Renal cortex interstitium (tissue), 11 donors: Measurements from ENCODE around the gene NACA. TPM values are rescaled to one million over a fixed set of nuclear protein-coding genes. Genes with fewer than 3 reads are reported as not detected.

ENCODE experiments used
- DNase-seq, 11 donors: peaks; one replicate each; pipeline ENCODE4 v3.0.0-alpha.2; 2013; ENCODE audit warnings: low read depth in 9 of 11, low spot score in 4 of 11; ENCODE audit errors: extremely low read depth in 1 of 11
- polyA plus RNA-seq, 3 donors: library from polyadenylated mRNA; unstranded; fragments of 120-200 nt; gene quantifications; one replicate each; pipeline ENCODE4 v1.2.1, GENCODE V29; 2013; ENCODE audit not compliant: insufficient read length in 3 of 3

The NACA gene
- polyA plus RNA-seq, 3 donors, result 1,963 to 2,373 (median 2,287) TPM

GRCh38 chr12:56678852-56679251, 46.2 kb downstream of the NACA start:
- DNase-seq, result no peak

GRCh38 chr12:56677680-56678079, 47.4 kb downstream of the NACA start:
- DNase-seq, result no peak

DNA sequence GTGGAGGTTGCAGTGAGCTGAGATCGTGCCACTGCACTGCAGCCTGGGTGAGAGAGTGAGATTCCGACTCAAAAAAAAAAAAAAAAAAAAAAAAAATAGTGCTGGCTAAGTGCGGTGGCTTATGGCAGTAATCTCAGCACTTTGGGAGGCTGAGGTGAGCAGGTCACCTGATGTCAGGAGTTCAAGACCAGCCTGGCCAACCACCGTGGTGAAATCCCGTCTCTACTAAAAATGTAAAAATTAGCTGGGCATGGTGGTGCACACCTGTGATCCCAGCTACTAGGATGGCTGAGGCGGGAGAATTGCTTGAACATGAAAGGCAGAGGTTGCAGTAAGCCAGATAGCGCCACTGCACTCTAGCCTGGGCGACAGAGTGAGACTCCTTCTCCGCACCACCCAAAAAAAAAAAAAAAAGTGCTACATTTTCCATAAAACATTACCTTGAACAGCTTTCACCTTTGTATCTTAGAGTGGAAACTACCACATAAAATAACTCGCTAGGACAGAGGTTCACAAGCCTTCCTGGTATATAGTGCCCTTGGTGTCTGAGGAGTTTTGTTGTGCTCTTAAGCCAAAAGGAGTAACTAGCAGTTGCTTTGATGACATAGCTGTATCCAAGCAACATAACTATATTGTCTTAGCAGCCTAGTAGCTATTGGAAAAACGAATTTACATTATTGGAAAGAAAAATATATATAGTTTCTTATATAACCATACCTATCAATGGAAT, 48.1 kb downstream of the NACA start:
- DNase-seq, result no peak

DNA sequence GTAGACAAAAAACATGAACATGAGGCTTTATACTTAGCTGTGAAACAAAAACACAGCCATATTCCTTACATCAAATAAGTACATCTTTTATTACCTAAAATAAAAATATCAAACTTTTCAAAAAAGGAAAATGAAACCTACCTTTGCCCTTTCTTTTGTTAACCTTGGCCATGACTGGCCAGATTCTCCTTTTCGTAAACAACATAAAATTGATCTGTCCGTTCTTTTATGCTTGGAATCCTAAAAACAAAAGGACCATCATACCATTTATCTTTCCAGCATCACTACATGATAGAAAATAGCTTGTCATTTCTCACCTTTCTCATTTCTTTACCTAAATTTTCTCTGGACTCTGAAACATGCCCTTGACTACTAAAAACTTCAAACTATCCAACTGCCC, 53.5 kb downstream of the NACA start:
- no peak for DNase-seq

DNA sequence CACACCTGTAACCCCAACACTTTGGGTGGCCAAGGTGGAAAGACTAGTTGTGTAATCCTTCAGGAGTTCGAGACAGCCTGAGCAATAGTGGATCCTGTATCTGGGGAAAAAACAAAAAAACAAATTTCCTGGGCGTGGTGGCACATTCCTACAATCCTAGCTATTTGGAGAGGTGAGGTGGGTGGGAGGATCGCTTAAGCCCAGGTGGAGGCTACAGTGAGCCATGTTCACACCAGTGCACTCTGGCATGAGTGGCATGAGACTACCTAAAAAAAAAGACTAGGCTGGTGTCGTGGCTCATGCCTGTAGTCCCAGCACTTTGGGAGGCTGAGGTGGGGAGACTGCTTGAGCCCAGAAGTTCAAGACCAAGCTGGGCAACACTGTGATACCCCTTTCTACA, 54.3 kb downstream of the NACA start:
- DNase-seq, result no peak

DNA sequence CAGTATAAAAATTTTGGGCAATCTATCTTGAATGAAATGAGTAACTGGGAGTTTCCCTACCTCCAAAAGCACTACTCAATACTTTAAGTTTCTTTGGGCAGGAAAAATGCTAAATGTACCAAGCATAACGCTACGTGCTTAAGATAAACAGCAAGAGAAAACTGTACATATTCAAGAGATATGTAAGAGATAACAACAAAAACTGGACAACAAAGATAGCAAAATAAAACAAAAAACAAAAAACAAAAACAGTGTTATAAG, 57.0 kb downstream of the NACA start:
- DNase-seq, result no peak

Other genes with a start within 250 kb of the NACA start
- gene GLS2, start 237.1 kb downstream of the NACA start, polyA plus RNA-seq, result 1 to 10 TPM; 1.2 to 3.0 (median 1.6) TPM
- gene RBMS2, start 203.5 kb downstream of the NACA start, polyA plus RNA-seq, result 10 to 100 TPM; 35.8 to 40.9 (median 40.7) TPM
- 100 to 1,000 TPM in 1 of 3 donors, 10 to 100 TPM in 2; 79.3 to 104 (median 88.5) TPM for gene BAZ2A, start 95.0 kb downstream of the NACA start, polyA plus RNA-seq
- 1,000 to 10,000 TPM in 1 of 3 donors, 100 to 1,000 TPM in 2; 856 to 1,271 (median 990) TPM for gene ATP5F1B, start 79.3 kb downstream of the NACA start, polyA plus RNA-seq
- gene PTGES3, start 37.0 kb downstream of the NACA start, polyA plus RNA-seq, result 100 to 1,000 TPM; 299 to 370 (median 328) TPM
- 10 to 100 TPM; 16.4 to 24.4 (median 17.4) TPM for gene PRIM1, start 27.0 kb upstream of the NACA start, polyA plus RNA-seq
- gene HSD17B6, start 38.0 kb upstream of the NACA start, polyA plus RNA-seq, result 1 to 10 TPM; 1.0 to 1.1 (median 1.0) TPM
- gene SDR9C7, start 209.1 kb upstream of the NACA start, polyA plus RNA-seq, result under 1 TPM; 0.11 to 0.44 (median 0.22) TPM
- gene RDH16, start 232.3 kb upstream of the NACA start, polyA plus RNA-seq, result 1 to 10 TPM in 1 of 3 donors, under 1 TPM in 2; 0.65 to 1.3 (median 0.75) TPM